H9 (cell line): ENCODE data around the gene SPINK2. TPM values are rescaled to one million over a fixed set of nuclear protein-coding genes. Genes with fewer than 3 reads are reported as not detected.
A peak's percentile ranks its signal among the peaks of the same experiment; 100 is the strongest.

Experiments used
- DNase-seq: peaks from one replicate; pipeline ENCODE4 v3.0.0-alpha.2; 2017
- H2AFZ ChIP-seq: one replicate; pipeline ENCODE4 v1.6.1; 2013; ENCODE audit warnings: mild to moderate bottlenecking, low read length, control low read depth, moderate library complexity
- H2AK5ac ChIP-seq: 2 replicates; pipeline ENCODE4 v1.6.1; 2013; ENCODE audit warnings: low read length, control low read depth, mixed read lengths; ENCODE audit not compliant: insufficient read length
- H2BK120ac ChIP-seq: one replicate; pipeline ENCODE4 v1.6.1; 2013; ENCODE audit warnings: low read depth, mild to moderate bottlenecking, low read length, control low read depth, inconsistent platforms; ENCODE audit not compliant: poor library complexity, severe bottlenecking
- H2BK12ac ChIP-seq: 2 replicates; pipeline ENCODE4 v1.6.1; 2013; ENCODE audit warnings: low read length, control low read depth, mixed read lengths, low read depth; ENCODE audit not compliant: insufficient read length
- H2BK15ac ChIP-seq: 2 replicates; pipeline ENCODE4 v1.6.1; 2013; ENCODE audit warnings: low read depth, low read length, control low read depth
- H2BK20ac ChIP-seq: one replicate; pipeline ENCODE4 v1.6.1; 2013; ENCODE audit warnings: low read depth, mild to moderate bottlenecking, low read length, control low read depth, inconsistent platforms; ENCODE audit not compliant: poor library complexity, severe bottlenecking
- H2BK5ac ChIP-seq: 2 replicates; pipeline ENCODE4 v1.6.1; 2013; ENCODE audit warnings: low read length, control low read depth, mixed read lengths; ENCODE audit not compliant: insufficient read length
- H3K14ac ChIP-seq: 2 replicates; pipeline ENCODE4 v1.6.1; 2013; ENCODE audit warnings: low read length, control low read depth; ENCODE audit not compliant: insufficient read depth
- H3K18ac ChIP-seq: 2 replicates; pipeline ENCODE4 v1.6.1; 2013; ENCODE audit warnings: low read depth, mild to moderate bottlenecking, mixed read lengths, low read length, control low read depth; ENCODE audit not compliant: insufficient read length
- H3K23ac ChIP-seq: 2 replicates; pipeline ENCODE4 v1.6.1; 2013; ENCODE audit warnings: low read length, control low read depth, mixed read lengths, low read depth; ENCODE audit not compliant: insufficient read length
- H3K23me2 ChIP-seq: 2 replicates; pipeline ENCODE4 v1.6.1; 2013; ENCODE audit warnings: low read depth, mild to moderate bottlenecking, mixed read lengths, low read length, control low read depth; ENCODE audit not compliant: insufficient read length, poor library complexity, severe bottlenecking
- H3K27ac ChIP-seq: 2 replicates; pipeline ENCODE4 v1.5.1; 2013; ENCODE audit warnings: low read length, control low read depth, mixed read lengths, low read depth; ENCODE audit not compliant: insufficient read length
- H3K27me3 ChIP-seq: 2 replicates; pipeline ENCODE4 v1.6.1; 2013; ENCODE audit warnings: low read length, control low read depth, inconsistent platforms; ENCODE audit not compliant: insufficient read depth
- H3K4ac ChIP-seq: 2 replicates; pipeline ENCODE4 v1.6.1; 2013; ENCODE audit warnings: low read depth, mild to moderate bottlenecking, control low read depth, inconsistent platforms, low read length, moderate library complexity
- H3K4me1 ChIP-seq: 2 replicates; pipeline ENCODE4 v1.6.1; 2013; ENCODE audit warnings: low read length, control low read depth, inconsistent platforms; ENCODE audit not compliant: insufficient read depth
- H3K4me2 ChIP-seq: 2 replicates; pipeline ENCODE4 v1.6.1; 2013; ENCODE audit warnings: low read length, control low read depth, mixed read lengths; ENCODE audit not compliant: insufficient read length, insufficient read depth
- H3K56ac ChIP-seq: 2 replicates; pipeline ENCODE4 v1.6.1; 2013; ENCODE audit warnings: low read depth, mild to moderate bottlenecking, mixed read lengths, low read length, control low read depth; ENCODE audit not compliant: insufficient read length
- H3K79me1 ChIP-seq: 2 replicates; pipeline ENCODE4 v1.6.1; 2013; ENCODE audit warnings: low read depth, mild to moderate bottlenecking, moderate library complexity, low read length, control low read depth, inconsistent platforms; ENCODE audit not compliant: insufficient read depth, poor library complexity, severe bottlenecking
- H3K79me2 ChIP-seq: 2 replicates; pipeline ENCODE4 v1.6.1; 2013; ENCODE audit warnings: low read length, control low read depth, inconsistent platforms; ENCODE audit not compliant: insufficient read depth
- H3K9ac ChIP-seq: 2 replicates; pipeline ENCODE4 v1.6.1; 2013; ENCODE audit warnings: low read length, control low read depth, mixed read lengths; ENCODE audit not compliant: insufficient read length; ENCODE audit errors: extremely low read depth
- H3K9me3 ChIP-seq: one replicate; pipeline ENCODE4 v1.6.1; 2013; ENCODE audit warnings: low read depth, low read length, inconsistent platforms; ENCODE audit not compliant: control insufficient read depth
- H3T11ph ChIP-seq: one replicate; pipeline ENCODE4 v1.6.1; 2013; ENCODE audit warnings: mild to moderate bottlenecking, low read length, control low read depth, inconsistent platforms
- H4K20me1 ChIP-seq: one replicate; pipeline ENCODE4 v1.6.1; 2013; ENCODE audit not compliant: control insufficient read depth, insufficient read length, insufficient read depth
- H4K5ac ChIP-seq: 2 replicates; pipeline ENCODE4 v1.6.1; 2013; ENCODE audit warnings: low read depth, mild to moderate bottlenecking, mixed read lengths, low read length, control low read depth; ENCODE audit not compliant: insufficient read length
- H4K8ac ChIP-seq: replicated peaks from 2 replicates; pipeline ENCODE4 v1.6.1; 2013; ENCODE audit warnings: low read length, control low read depth, mixed read lengths, low read depth; ENCODE audit not compliant: insufficient read length
- H4K91ac ChIP-seq: 2 replicates; pipeline ENCODE4 v1.6.1; 2013; ENCODE audit warnings: low read depth, mild to moderate bottlenecking, moderate library complexity, mixed read lengths, low read length, control low read depth; ENCODE audit not compliant: insufficient read length
- H3K27ac Mint-ChIP-seq, 3 experiments: 2 replicates in 2 of 3; 3 replicates in 1 of 3; pipeline ENCODE4 v1.8.0; 2020 to 2021; ENCODE audit warnings: mixed read lengths in 3 of 3, mild to moderate bottlenecking in 1 of 3, moderate library complexity in 1 of 3
- H3K27me3 Mint-ChIP-seq: 2 replicates; pipeline ENCODE4 v1.8.0; 2021; ENCODE audit warnings: low read depth, mild to moderate bottlenecking, moderate library complexity, mixed read lengths
- H3K36me3 Mint-ChIP-seq, 3 experiments: 2 replicates in 2 of 3; 3 replicates in 1 of 3; pipeline ENCODE4 v1.8.0; 2020 to 2021; ENCODE audit warnings: low read depth in 3 of 3, mixed read lengths in 3 of 3; ENCODE audit not compliant: insufficient read depth in 1 of 3
- H3K4me1 Mint-ChIP-seq, 2 experiments: 2 replicates each; pipeline ENCODE4 v1.8.0; 2020; ENCODE audit warnings: mixed read lengths in 2 of 2
- H3K4me3 Mint-ChIP-seq, 2 experiments: 2 replicates in 1 of 2; 3 replicates in 1 of 2; pipeline ENCODE4 v1.8.0; 2020 to 2021; ENCODE audit warnings: mild to moderate bottlenecking in 2 of 2, mixed read lengths in 2 of 2, moderate library complexity in 1 of 2
- H3K9me3 Mint-ChIP-seq, 2 experiments: 2 replicates in 1 of 2; 3 replicates in 1 of 2; pipeline ENCODE4 v1.8.0; 2020; ENCODE audit warnings: mild to moderate bottlenecking in 2 of 2, mixed read lengths in 2 of 2, moderate library complexity in 1 of 2
- WGBS: extraction: QIAGEN DNeasy Blood & Tissue Kit; methylation state at CpG from one replicate; pipeline ENCODE4 v1.1.7; 2013; ENCODE audit warnings: missing lambda C conversion rate, low lambda C conversion rate, mixed read lengths; ENCODE audit not compliant: insufficient read length; ENCODE audit errors: extremely low coverage; 5-methylcytosine and 5-hydroxymethylcytosine counted together
- total RNA-seq: library from RNA; stranded (reverse); gene quantifications from 2 replicates; pipeline ENCODE4 v1.2.1, GENCODE V29; 2021
- TF ChIP-seq, protein P1 (sequence below): fragments of 200-600 bp; sonication (generic); conservative IDR thresholded peaks from 3 replicates; pipeline ENCODE4 v1.8.0; 2021; ENCODE audit warnings: antibody characterized with exemption, mild to moderate bottlenecking

Gene SPINK2
- total RNA-seq, 1 experiment from 2014 or later: 0.44 TPM

DNA sequence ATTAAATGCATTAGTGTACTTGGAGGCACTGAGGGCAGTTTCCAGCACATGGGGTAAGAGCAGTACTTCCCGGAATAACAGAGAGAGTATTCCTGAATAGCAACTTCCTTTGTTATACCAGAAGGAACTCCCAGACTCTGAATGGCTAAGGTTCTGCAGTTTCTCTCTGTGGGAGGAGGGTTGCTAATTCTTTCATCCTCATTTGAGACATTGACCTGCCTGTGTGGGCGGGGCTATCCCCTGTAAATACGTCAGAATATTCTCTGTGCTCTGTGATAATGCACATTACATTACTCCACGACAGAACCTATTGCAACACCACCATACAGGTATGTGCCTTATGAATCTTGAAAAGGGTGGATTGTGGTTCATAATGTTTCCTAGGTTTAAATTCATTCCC lies 52.7 kb downstream of the SPINK2 start:
- H3K4me2 ChIP-seq: no peak overlapping the region
- H3K18ac ChIP-seq: no peak overlapping the region
- no peak overlapping the region for H2BK20ac ChIP-seq
- no peak overlapping the region for H3K56ac ChIP-seq
- no peak overlapping the region for H3K9ac ChIP-seq
- no peak overlapping the region for H2BK15ac ChIP-seq
- no peak overlapping the region for H3K23ac ChIP-seq
- Mint-ChIP-seq H3K36me3 (no peaks in the 10 kb centered on the region), H3K9me3 (no peaks in the 10 kb centered on the region), H3K4me1 (peaks cover 22 to 25% of the 10 kb centered on the region in 2 experiments), H3K4me3 (no peak overlapping the region), H3K27ac (no peak overlapping the region), H3K27me3 (peaks cover 3% of the 10 kb centered on the region)
- no peaks in the 10 kb centered on the region for H4K20me1 ChIP-seq
- DNase-seq: peak; percentile 38
- H2BK12ac ChIP-seq: no peak overlapping the region
- no peaks in the 10 kb centered on the region for H3K79me2 ChIP-seq
- H3K4me1 ChIP-seq: no peaks in the 10 kb centered on the region
- no peak overlapping the region for H3K4ac ChIP-seq
- no peaks in the 10 kb centered on the region for H3K9me3 ChIP-seq
- H3K14ac ChIP-seq: no peak overlapping the region
- H3K79me1 ChIP-seq: no peaks in the 10 kb centered on the region
- no CpG with 5 or more reads among the region's 4 CpGs for WGBS
- H4K5ac ChIP-seq: no peak overlapping the region
- H2BK120ac ChIP-seq: no peak overlapping the region
- H2BK5ac ChIP-seq: no peak overlapping the region
- TF ChIP-seq, protein P1, sequence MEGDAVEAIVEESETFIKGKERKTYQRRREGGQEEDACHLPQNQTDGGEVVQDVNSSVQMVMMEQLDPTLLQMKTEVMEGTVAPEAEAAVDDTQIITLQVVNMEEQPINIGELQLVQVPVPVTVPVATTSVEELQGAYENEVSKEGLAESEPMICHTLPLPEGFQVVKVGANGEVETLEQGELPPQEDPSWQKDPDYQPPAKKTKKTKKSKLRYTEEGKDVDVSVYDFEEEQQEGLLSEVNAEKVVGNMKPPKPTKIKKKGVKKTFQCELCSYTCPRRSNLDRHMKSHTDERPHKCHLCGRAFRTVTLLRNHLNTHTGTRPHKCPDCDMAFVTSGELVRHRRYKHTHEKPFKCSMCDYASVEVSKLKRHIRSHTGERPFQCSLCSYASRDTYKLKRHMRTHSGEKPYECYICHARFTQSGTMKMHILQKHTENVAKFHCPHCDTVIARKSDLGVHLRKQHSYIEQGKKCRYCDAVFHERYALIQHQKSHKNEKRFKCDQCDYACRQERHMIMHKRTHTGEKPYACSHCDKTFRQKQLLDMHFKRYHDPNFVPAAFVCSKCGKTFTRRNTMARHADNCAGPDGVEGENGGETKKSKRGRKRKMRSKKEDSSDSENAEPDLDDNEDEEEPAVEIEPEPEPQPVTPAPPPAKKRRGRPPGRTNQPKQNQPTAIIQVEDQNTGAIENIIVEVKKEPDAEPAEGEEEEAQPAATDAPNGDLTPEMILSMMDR: no peak
- H4K8ac ChIP-seq: no peak overlapping the region
- no peak overlapping the region for H2AFZ ChIP-seq
- no peak overlapping the region for H4K91ac ChIP-seq
- no peak overlapping the region for H3K27ac ChIP-seq
- no peaks in the 10 kb centered on the region for H3K27me3 ChIP-seq
- H3K23me2 ChIP-seq: no peaks in the 10 kb centered on the region
- H2AK5ac ChIP-seq: no peak overlapping the region
- H3T11ph ChIP-seq: no peak overlapping the region
